ENCODE measurements around the gene TBC1D13. TPM values are rescaled to one million over a fixed set of nuclear protein-coding genes. Genes with fewer than 3 reads are reported as not detected.
"Not testable (repeated sequence)": the region's sequence is repeated elsewhere in the genome, so short reads cannot be mapped to it uniquely, and the experiment has no call there.

Gene TBC1D13
- total and polyA plus RNA-seq, 9 of the 15 experiments (the other 6 are each of a cell fraction or from before 2014, with no cell fraction given), result 2.3 to 28.7 (median 11.4) TPM

- TF ChIP-seq, protein P1, sequence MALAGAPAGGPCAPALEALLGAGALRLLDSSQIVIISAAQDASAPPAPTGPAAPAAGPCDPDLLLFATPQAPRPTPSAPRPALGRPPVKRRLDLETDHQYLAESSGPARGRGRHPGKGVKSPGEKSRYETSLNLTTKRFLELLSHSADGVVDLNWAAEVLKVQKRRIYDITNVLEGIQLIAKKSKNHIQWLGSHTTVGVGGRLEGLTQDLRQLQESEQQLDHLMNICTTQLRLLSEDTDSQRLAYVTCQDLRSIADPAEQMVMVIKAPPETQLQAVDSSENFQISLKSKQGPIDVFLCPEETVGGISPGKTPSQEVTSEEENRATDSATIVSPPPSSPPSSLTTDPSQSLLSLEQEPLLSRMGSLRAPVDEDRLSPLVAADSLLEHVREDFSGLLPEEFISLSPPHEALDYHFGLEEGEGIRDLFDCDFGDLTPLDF (CRISPR knock-in tag; IDR thresholded peaks at IDR 0.05), result no peak
- TF ChIP-seq BRD4 (IDR thresholded peaks at IDR 0.05) (no peak), TARDBP (IDR thresholded peaks at IDR 0.05) (no peak), MYBL2 (IDR thresholded peaks at IDR 0.05; ENCODE audit: low read depth) (no peak), MYBL2 (CRISPR knock-in tag; IDR thresholded peaks at IDR 0.05; ENCODE audit: borderline replicate concordance) (no peak)
Observed at GRCh38 chr9:128840524-128840923, 53.5 kb downstream of the TBC1D13 start (continued).

DNA sequence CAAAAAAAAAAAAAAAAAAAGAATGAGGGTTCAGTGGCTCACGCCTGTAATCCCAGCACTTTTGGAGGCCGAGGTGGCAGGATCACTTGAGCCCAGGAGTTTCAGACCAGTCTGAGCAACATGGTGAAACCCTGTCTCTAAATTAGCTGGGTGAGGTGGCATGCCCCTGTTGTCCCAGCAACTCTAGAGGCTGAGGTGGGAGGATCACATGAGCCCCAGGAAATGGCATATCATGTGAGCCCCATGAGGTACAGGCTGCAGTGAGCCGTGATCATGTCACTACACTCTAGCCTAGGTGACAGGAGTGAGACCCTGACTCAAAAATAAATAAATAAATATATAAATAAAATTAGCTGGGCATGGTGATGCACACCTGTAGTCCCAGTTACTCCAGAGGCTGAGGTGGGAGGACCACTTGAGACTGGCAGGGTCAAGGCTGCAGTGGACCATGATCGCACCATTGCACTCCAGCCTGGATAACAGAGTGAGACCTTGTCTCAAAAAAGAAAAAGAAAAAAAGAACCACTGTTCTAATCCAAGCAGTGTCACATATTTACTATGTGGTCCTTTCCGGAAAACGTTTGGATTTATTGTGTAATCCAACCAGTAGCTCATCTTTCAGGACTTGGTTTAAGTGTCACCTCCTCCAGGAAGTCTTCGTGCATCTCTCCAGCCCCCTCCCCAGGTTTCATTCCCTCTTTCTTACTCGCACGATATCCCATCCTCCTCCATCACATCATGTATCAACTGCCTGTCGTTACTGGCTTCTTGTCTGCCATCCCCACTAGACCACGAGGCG, 54.8 kb downstream of the TBC1D13 start:
- ChIA-PET CTCF (ENCODE audit: low intra/inter-chr PET ratio) (no interaction called here), POLR2A (no interaction called here)
- no peak overlapping the region for H3K4me2 ChIP-seq (ENCODE audit: insufficient read depth, low read length)
- DNase-seq (ENCODE audit: extremely low read depth in 1 of 4, low spot score in 3 of 4) (no peak), ATAC-seq (no peak), FAIRE-seq (no peak)
- H3K79me2 ChIP-seq (ENCODE audit: control insufficient read depth, insufficient read depth, low read length), result peaks cover 4% of the 10 kb centered on the region; the same call in 1 of the 3 replicates
- H3K4me3 ChIP-seq, result no peak overlapping the region
- peak; percentile 54 for TF ChIP-seq ZFP36 (IDR thresholded peaks at IDR 0.05; ENCODE audit: low read depth, low read length, partially characterized antibody)
- TF ChIP-seq ZKSCAN1 (IDR thresholded peaks at IDR 0.05; ENCODE audit: low read depth, low read length), result no peak
- intact Hi-C loops (cut with micrococcal nuclease), result no loop called here
- no peak overlapping the region for H3K27ac ChIP-seq (ENCODE audit: extremely low read depth, low read depth, low read length)
- H3K27me3 ChIP-seq (ENCODE audit: control insufficient read depth in 2 of 2, insufficient read depth in 2 of 2, low read length in 2 of 2), result no peaks in the 10 kb centered on the region
- H3K9ac ChIP-seq (ENCODE audit: insufficient read depth in 1 of 2, low read depth in 2 of 2, low read length in 2 of 2), result peak overlapping the region in 1 of 2 experiments; percentile 67; a peak in 1 of 4 replicates
- H3K4me1 ChIP-seq (replicated peaks in 1 of 2; ENCODE audit: control insufficient read depth in 2 of 2, insufficient read depth in 2 of 2, low read length in 2 of 2), result peaks cover 21% of the 10 kb centered on the region in 2 experiments; a peak in 4 of 5 replicates
- H2AFZ ChIP-seq (ENCODE audit: low read depth, low read length), result no peak overlapping the region
- 81% methylated on average over 12 of the region's 12 CpGs for WGBS (ENCODE audit: insufficient coverage, low coverage, missing lambda C conversion rate)
- in situ Hi-C loops (cut with MboI), result no loop called here
- BruUV-seq (replicated peaks), result no TSS peak
- H3K9me3 ChIP-seq (replicated peaks; ENCODE audit: control insufficient read depth, insufficient read depth, low read depth, low read length), result no peaks in the 10 kb centered on the region
- peaks cover 11% of the 10 kb centered on the region; the same call in 2 of the 3 replicates for H3K36me3 ChIP-seq (ENCODE audit: control insufficient read depth, insufficient read depth, low read length)
- H3K9me1 ChIP-seq (ENCODE audit: control insufficient read depth, insufficient read depth, low read length), result peaks cover 10% of the 10 kb centered on the region
- H4K20me1 ChIP-seq (replicated peaks; ENCODE audit: control insufficient read depth, insufficient read depth, low read length), result no peaks in the 10 kb centered on the region

- H3K9ac ChIP-seq (ENCODE audit: insufficient read depth in 1 of 2, low read depth in 2 of 2, low read length in 2 of 2); H3K9me3 ChIP-seq (replicated peaks; ENCODE audit: control insufficient read depth, insufficient read depth, low read depth, low read length); ATAC-seq; H2AFZ ChIP-seq (ENCODE audit: low read depth, low read length); H3K9me1 ChIP-seq (ENCODE audit: control insufficient read depth, insufficient read depth, low read length); H3K4me3 ChIP-seq; BruUV-seq (replicated peaks); FAIRE-seq; H3K79me2 ChIP-seq (ENCODE audit: control insufficient read depth, insufficient read depth, low read length); DNase-seq (ENCODE audit: extremely low read depth in 1 of 4, low spot score in 3 of 4); intact Hi-C loops (cut with micrococcal nuclease); H4K20me1 ChIP-seq (replicated peaks; ENCODE audit: control insufficient read depth, insufficient read depth, low read length); H3K27ac ChIP-seq (ENCODE audit: extremely low read depth, low read depth, low read length); H3K4me2 ChIP-seq (ENCODE audit: insufficient read depth, low read length); in situ Hi-C loops (cut with MboI); CTCF ChIA-PET (ENCODE audit: low intra/inter-chr PET ratio); H3K36me3 ChIP-seq (ENCODE audit: control insufficient read depth, insufficient read depth, low read length); H3K27me3 ChIP-seq (ENCODE audit: control insufficient read depth in 2 of 2, insufficient read depth in 2 of 2, low read length in 2 of 2): not testable (repeated sequence)
- POLR2A ChIA-PET, result interaction anchor here (0.6 kb wide), 1 partner anchor 13 kb away, joined by 3 read pairs; the partner anchor contains the start of gene SPOUT1
- H3K4me1 ChIP-seq (replicated peaks in 1 of 2; ENCODE audit: control insufficient read depth in 2 of 2, insufficient read depth in 2 of 2, low read length in 2 of 2), result peaks cover 21 to 26% of the 10 kb centered on the region in 2 experiments; a peak in 4 of 5 replicates
- 77% methylated on average over 4 of the region's 7 CpGs for WGBS (ENCODE audit: insufficient coverage, low coverage, missing lambda C conversion rate)
Observed at GRCh38 chr9:128843171-128843570, 56.1 kb downstream of the TBC1D13 start.
